ENCODE data around the gene STRN.
"Not testable (repeated sequence)": the region's sequence is repeated elsewhere in the genome, so short reads cannot be mapped to it uniquely, and the experiment has no call there.

Gene STRN

DNA sequence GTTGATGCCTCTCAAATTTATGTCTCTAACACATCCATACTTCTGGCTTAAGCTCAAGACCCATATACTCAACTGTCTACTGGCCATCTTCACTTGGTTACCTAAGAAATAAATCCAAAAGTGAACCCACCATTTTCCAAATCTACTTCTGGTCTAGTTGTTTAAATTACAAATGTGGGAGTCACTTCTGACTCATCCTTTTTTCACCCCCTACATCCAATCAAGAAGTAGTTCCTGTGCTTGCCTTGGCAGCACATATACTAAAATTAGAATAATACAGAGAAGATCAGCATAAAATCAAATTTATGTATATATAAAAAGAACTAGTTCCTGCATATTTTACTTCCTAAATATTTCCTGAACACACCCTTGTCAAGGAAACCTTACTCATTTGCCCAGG, 53.6 kb downstream of the STRN start:
- in situ Hi-C loops (cut with MboI; ENCODE audit: low sequenced_read_pairs): no loop called here

DNA sequence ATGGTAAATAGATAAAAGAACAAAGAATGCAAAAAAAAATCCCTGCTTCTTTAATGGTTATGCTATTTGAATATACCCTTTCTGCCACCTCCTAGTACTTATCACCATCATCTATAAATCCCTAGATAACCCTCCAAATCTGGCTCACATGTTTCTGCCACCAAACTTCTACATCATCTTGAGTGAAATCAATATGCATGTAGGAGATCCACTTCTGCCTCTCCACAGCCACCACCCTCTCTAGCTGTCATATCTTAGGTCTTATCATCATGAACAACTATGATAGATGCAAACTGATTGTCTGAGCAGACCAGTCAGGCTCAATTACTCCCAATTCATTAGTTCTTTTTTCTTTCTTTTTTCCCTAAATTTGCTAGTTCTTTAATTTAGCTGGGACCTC, 55.3 kb downstream of the STRN start:
- in situ Hi-C loops (cut with MboI; ENCODE audit: low sequenced_read_pairs): no loop called here

DNA sequence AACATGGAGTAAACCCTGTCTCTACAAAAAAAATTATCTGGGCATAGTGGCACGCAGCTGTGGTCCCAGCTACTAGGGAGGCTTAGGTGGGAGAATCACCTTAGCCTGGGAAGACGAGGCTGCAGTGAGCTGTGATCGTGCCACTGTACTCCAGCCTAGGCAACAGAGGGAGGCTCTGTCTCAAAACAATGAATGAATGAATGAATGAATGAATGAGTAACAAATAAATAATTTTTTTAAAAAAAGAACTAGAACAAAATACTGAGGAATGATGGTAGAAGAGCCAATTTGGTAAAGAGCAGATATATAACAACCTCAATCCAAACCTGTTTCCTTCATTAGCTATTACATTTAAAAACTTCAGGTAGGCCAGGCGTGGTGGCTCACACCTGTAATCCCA, 60.1 kb downstream of the STRN start:
- in situ Hi-C loops (cut with MboI; ENCODE audit: low sequenced_read_pairs): no loop called here

DNA sequence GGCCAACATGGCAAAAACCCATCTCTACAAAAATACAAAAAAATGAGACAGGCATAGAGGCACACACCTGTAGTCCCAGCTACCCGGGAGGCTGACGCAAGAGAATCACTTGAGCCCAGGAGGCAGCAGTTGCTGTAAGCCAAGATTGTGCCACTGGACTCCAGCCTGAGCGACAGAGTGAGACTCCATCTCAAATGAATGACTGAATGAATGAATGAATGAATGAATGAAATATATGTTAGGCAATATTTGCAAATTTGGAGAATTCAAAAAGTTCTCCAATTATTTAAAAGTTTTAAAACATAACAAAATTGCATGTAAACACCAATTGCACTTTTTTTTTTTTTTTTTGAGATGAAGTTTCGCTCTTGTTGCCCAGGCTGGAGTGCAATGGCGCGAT, 61.7 kb downstream of the STRN start:
- in situ Hi-C loops (cut with MboI; ENCODE audit: low sequenced_read_pairs): no loop called here

DNA sequence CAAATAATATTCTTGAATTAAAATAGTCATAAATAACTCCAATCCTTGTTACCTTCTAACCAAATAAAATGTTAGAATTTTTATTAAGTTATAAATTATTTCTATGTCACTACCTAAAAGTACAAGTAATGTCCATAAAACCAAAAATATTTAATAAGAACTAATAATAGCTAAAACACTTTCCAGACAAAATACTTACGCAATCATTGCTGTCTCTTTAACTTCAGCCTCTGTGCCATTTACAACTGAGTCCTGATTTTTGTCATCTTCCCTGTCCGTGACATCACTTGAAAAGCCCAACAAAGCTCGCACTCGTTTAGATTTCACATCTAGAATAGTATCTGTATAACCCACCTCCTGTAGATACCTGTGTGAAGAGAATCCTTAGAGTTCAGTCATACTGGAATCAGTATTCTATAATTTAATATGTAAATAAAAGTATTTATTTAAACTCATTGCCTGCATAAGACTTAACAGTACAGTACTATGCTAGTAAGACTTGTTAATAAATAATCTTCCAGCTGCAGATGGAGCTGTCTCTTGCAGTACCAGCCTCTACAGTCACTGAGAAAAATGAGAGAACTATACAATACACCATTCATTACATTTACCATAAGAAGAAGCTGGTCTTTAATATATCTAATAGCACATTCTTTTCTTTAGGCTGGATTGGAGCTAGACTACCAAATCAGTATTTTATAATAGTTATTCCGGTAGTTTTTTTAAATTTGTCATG, 63.8 kb downstream of the STRN start:
- in situ Hi-C loops (cut with MboI; ENCODE audit: low sequenced_read_pairs): no loop called here

DNA sequence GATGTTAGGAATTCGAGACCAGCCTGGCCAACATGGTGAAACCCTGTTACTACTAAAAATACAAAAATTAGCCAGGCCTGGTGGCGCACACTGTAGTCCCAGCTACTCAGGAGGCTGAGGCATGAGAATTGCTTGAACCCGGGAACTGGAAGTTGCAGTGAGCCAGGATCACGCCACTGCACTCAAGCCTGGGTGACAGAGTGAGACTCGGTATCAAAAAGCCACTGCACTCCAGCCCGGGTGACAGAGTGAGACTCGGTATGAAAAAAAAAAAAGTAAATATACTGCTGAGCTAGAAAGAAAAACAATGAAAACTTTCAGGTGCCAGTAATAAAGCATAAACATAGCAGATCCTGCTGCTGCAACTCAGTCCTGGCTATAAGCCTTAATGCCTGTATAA, 73.5 kb downstream of the STRN start:
- in situ Hi-C loops (cut with MboI; ENCODE audit: low sequenced_read_pairs): no loop called here

DNA sequence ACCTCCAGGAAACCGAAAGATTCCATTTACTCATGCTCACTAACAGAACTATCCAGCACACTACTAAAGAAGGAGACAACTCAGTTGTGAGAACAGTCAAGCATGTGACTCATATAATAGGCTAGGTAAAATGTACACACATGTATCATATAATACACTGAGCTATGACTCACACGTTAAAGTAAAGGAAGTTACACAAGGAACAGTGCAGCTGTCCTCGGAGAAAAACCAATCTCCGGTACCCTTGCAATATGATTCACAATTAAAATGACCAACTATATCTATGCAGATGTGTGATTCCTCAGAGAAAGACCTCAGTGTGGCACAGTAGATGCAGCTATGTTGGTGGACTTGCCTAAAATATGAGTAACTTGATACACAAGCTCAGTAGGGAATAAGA, 76.5 kb downstream of the STRN start:
- in situ Hi-C loops (cut with MboI; ENCODE audit: low sequenced_read_pairs): no loop called here

DNA sequence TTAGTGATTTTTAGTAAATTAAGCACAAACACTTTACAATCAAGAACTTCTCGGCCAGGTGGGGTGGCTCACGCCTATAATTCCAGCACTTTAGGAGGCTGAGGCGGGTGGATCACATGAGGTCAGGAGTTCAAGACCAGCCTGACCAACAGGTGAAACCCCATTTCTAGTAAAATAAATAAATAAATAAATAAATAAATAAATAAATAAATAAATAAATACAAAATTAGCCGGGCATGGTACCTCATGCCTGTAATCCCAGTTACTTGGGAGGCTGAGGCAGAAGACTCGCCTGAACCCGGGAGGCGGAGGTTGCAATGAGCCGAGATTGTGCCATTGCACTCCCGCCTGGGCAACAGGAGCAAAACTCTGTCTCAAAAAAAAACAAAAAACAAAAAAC, 79.2 kb downstream of the STRN start:
- in situ Hi-C loops (cut with MboI; ENCODE audit: low sequenced_read_pairs): not testable (repeated sequence)

DNA sequence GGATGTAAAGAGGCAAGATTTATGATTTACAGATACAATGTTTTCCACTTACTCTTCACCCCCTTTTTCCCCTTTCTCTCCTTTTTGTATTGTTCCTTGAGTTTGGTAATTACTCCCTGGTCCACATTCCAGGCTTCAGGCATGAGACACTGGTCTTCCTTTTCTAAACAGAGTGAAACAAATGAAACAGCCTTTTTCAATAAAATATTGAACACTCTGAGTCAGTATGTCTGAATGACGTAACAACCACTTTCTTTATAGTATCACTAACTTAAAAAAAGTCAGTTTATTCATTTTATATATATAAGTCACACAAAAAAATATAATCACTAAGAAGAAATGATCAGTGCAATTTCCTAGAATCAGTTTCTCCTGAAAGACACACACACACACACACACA, 79.7 kb downstream of the STRN start:
- in situ Hi-C loops (cut with MboI; ENCODE audit: low sequenced_read_pairs): no loop called here

DNA sequence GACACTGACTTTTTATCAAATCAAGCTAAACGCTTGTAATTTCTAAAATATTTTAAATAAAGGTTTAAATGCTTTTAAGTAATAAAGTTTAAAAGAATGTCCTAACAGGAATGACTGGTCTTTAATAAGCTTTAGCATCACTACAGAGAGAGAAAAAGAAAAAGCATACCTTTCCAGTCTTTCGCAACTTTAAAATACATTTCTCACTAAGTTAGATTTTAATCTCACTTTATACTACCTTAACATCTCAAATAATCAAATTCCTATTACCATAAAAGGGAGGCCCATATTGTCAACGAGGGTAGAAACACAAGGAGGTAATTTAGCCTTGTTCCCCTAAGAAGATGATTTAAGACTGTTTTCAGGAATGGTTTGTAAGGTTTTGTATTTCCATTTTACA, 80.7 kb downstream of the STRN start:
- in situ Hi-C loops (cut with MboI; ENCODE audit: low sequenced_read_pairs): no loop called here

DNA sequence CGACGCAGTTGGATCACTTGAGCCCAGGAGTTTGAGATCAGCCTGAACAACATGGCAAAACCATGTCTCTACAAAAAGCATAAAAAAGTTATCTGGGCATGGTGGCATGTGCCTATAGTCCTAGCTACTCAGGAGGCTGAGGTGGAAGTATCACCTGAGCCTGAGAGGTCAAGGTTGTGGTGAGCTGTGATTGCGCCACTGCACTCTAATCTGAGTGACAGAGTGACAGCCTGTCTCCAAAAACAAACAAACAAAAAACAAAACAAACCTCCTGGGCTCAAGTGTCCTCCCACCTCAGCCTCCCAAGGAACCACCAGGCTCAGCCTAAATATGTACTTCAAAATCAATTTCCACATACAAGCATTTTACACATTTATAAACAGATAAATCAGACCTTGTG, 83.8 kb downstream of the STRN start:
- in situ Hi-C loops (cut with MboI; ENCODE audit: low sequenced_read_pairs): no loop called here

DNA sequence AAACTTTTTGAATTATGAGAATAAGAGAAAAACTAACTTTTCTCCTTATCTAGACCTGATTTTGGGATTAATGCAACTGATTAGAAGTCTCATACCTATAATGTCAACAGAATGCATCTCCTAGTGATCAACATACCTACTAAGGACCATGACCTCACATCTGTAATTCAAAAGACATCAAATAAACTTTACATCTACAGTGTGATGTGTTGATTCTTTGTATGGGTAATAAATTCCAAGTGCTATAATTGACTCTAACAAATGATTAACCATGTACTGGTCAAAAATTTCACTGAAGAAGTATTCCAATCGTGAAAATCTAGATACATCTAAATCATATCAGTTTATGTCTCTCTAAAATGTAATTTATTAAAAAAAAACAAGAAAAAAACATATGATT, 84.5 kb downstream of the STRN start:
- in situ Hi-C loops (cut with MboI; ENCODE audit: low sequenced_read_pairs): no loop called here

DNA sequence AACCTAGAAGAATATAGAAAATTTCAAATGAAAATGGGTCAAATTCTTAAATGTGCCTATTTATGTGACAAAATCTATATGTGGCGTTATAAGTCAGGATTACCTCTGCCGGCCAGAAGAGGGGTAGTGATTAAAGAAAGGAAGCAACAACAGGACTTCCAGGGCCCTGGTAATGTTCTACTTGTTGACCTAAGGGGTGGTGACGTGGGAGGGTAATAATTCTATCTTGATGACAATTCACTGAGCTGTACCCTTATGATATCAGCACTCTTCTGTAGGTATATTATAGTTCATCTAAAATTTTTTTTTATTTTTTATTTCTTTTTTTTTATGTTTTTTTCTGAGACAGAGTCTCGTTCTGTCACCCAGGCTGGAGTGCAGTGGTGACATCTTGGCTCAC, 87.9 kb downstream of the STRN start:
- in situ Hi-C loops (cut with MboI; ENCODE audit: low sequenced_read_pairs): no loop called here

DNA sequence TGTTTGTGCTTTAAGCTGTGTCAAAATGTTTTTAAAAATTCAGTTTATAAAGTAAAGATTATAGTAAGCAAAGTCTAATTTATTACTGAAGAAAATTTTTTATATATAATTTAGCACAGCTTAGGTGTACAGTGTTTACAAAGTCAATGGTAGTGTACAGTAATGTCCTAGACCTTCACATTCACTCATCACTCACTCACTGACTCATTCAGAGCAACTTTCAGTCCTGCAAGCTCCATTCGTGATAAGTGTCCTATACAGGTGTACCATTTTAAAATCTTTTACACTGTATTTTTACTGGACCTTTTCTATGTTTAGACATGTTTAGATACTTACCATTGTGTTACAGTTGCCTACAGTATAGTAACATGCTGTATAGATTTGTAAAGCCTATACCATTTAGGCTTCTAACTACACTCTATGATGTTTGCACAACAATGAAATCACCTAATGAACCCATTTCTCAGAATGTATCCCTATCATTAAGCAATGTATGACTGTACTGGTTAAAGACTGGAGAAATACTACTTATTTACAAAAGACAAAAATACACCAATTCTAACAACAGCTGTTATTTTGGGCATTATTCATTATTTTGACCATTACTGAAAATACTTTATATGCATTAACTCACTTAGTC, 95.1 kb downstream of the STRN start:
- in situ Hi-C loops (cut with MboI; ENCODE audit: low sequenced_read_pairs): no loop called here

DNA sequence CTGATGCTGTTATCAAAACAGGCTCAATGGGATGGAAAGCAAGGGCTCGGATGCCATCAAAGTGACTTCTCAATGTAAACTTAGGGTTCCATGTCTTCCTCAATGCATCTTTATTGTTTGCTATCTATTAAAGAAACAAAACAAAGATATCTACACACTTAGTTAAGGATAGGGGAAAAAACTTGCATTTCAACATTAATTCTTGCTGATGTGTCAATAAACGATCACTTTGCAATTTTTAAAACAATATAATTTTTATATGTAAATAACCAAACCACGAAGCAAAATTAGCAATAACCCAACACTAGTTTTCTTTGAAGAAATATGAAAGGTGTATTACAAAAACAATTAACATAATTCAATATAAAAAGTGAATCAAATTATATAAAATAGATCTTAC, 96.7 kb downstream of the STRN start:
- in situ Hi-C loops (cut with MboI; ENCODE audit: low sequenced_read_pairs): no loop called here

DNA sequence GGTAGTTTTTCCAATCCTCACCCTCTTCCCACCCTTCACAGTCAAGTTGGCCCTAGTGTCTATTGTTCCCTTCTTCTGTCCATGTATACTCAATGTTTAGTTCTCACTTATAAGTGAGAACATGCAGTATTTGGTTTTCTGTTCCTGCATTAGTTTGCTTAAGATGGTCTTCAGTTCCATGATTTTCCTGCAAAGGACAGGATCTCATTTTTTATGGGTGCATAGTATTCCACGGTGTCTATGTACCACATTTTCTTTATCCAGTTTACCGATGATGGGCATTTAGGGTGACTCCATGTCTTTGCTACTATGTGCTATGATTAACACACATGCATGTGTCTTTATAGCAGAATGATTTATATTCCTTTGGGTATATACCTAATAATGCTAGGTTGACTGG, 104.4 kb downstream of the STRN start:
- in situ Hi-C loops (cut with MboI; ENCODE audit: low sequenced_read_pairs): no loop called here

DNA sequence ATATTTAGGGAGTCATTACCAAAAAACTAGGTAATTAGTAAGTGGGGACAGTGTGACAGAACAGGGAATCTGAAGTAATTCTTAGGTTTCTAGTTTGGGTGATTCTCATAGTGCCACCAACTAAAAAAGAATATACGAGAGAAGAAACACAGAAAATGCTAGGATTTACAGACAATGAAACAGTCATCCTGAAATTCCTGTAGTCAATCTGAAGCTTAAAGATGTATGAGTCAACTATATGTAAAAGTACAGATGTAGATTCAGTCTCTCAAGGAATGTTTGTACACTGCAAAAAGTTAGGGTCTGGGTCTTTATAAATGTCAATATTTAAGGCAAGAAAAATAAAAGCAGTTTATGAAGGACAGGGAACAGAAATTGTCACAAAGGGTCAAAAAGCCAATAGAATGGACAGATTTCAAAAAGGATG, 107.0 kb downstream of the STRN start:
- in situ Hi-C loops (cut with MboI; ENCODE audit: low sequenced_read_pairs): no loop called here

DNA sequence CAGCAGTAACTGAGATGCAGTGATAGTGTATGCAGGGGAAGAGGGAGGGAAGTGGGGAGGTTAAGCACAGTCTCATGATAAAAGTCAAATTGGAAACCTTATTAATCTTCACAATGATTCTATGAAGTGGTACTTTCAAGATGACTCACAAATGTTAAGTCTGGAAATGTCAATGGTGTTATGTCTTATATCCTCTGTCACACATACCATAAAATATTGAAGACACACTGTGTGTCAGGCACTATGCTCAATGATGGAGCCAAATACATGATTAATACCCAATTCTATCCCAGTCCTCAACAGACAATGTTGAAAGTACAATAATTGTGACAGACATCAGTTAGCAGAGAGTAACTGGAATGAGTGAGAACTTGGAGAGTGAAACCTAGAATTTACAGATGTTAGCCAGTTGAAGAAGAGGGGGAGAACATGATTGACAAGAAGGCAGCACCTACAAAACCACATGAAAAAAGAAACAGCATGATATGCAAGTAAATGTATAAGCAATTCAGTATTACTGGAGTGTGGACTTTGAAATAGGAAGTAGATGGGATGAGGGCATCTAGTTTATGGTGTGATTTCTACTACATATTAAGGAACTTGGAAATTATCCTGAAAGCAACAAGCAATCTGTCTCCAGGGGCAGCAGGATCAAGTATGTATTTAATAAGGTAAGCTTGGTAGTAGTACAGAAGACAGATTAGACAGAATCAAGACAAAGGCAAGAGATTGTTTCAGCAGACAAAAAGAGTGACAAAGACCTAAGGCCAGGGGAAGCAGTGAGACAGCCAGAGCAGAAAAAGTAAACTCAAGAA, 107.6 kb downstream of the STRN start:
- in situ Hi-C loops (cut with MboI; ENCODE audit: low sequenced_read_pairs): no loop called here

DNA sequence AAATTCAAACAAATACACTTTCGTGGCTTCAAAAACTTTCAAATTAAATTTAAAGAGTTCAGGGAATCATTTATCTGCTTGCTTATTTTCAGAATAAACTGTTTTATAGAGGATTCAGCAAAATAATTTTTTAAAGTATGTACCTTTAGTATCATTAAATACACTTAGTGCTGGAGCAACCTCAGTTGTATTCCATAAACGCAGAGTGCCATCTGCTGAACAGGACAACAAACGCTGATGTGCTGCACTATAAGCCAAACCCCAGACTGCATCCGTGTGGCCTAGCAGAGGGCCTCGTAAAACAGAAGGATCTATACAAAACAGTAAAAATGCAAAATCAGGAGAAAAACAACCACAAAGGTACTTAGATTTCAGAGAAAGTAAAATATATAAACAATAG, 108.6 kb downstream of the STRN start:
- in situ Hi-C loops (cut with MboI; ENCODE audit: low sequenced_read_pairs): no loop called here

DNA sequence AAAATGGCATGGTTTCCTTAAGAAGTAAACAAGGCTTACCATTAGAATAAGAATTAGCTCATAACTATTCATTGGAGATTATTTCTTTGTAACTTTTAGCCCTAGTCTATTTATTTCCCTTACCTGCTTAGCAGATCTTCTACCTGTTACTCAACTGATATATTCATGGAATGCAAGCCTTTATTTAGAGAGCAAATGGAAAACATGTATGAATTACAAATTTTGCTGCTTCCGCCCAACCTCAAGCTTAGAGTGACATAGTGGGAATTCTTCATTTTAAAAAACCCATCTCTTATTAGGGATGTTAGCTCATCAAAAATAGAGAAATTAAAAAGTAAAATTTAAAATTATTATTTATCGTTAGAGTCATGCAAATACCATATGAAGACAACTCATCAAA, 110.9 kb downstream of the STRN start:
- in situ Hi-C loops (cut with MboI; ENCODE audit: low sequenced_read_pairs): no loop called here

DNA sequence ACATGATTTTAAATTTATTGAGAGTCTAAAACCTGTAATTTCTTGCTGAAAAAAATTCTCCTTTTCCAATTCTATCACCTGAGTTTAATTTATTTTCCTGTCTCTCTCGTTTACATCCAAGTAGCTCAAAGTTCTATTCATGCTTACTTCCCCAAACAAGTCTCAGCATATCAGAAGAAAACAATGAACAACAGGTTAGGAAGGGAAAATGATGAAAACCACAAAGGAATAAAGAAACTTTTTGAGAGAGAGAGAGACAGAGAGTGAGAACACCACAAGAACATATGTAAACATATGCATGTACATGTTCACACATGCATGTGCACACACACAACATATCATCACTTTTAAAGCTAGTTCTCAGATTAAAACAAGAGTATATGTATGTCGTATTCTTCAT, 112.1 kb downstream of the STRN start:
- in situ Hi-C loops (cut with MboI; ENCODE audit: low sequenced_read_pairs): no loop called here

DNA sequence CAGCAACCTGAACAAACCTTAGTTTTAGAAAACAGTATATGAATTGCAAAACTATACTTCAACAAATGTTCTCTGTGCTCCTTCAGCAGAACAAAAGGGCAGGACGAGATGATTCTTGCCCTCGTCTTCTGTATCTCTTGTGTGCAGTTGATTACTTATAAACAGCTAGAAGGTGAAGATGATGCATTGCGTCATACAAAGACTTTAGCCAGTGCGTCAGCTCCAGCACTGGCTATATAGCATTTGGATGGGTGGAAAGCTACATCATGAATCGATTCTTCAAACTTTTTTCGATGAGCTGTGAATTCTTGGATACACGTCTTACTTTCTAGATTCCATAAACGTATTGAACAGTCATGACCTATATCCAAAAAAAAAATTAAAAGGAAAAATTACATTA, 117.1 kb downstream of the STRN start:
- in situ Hi-C loops (cut with MboI; ENCODE audit: low sequenced_read_pairs): no loop called here

All from HL-60/S4 treated with retinoic acid at 250 ng/mL for 4 days and 3 days (cell line).